Measurements from ENCODE around the gene FBXO28. TPM values are rescaled to one million over a fixed set of nuclear protein-coding genes. Genes with fewer than 3 reads are reported as not detected.

FBXO28 gene
- total and polyA plus RNA-seq, 2 donors (not counting 1 experiment from before 2014, with no cell fraction given) = 25.3 to 34.3 TPM

DNA sequence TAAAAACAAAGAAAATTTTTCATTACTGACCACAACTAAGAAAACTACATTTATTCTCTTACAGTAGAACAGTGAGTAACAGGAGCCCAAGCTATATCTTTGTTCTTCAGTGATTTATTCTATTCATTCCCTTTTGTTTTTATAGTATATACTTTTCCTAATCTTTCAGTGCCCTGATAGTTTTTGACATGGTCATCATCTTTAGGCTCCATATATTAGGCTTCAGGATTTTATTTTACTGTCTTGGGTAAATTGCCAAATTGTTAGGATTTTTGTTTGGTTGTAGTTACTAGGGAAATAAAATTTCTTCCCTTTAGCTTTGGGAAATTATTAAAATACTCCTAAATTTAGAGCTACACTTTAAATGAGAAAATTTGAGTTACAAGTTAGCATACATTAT, 10.3 kb downstream of the FBXO28 start:
- peaks cover 45% of the 10 kb centered on the region for H3K79me2 ChIP-seq (ENCODE audit: control insufficient read depth, insufficient read depth, low read length)
- H4K20me1 ChIP-seq (ENCODE audit: control insufficient read depth, extremely low read depth, insufficient read depth, low read length) = no peaks in the 10 kb centered on the region
- no peak for TF ChIP-seq EZH2 (IDR thresholded peaks at IDR 0.05; ENCODE audit: low read length, missing control alignments)
- TF ChIP-seq, protein P1, sequence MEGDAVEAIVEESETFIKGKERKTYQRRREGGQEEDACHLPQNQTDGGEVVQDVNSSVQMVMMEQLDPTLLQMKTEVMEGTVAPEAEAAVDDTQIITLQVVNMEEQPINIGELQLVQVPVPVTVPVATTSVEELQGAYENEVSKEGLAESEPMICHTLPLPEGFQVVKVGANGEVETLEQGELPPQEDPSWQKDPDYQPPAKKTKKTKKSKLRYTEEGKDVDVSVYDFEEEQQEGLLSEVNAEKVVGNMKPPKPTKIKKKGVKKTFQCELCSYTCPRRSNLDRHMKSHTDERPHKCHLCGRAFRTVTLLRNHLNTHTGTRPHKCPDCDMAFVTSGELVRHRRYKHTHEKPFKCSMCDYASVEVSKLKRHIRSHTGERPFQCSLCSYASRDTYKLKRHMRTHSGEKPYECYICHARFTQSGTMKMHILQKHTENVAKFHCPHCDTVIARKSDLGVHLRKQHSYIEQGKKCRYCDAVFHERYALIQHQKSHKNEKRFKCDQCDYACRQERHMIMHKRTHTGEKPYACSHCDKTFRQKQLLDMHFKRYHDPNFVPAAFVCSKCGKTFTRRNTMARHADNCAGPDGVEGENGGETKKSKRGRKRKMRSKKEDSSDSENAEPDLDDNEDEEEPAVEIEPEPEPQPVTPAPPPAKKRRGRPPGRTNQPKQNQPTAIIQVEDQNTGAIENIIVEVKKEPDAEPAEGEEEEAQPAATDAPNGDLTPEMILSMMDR (conservative IDR thresholded peaks at IDR 0.05 in 1 of 2, IDR thresholded peaks at IDR 0.05 in 1 of 2; ENCODE audit: low read depth in 1 of 2, low read length in 2 of 2) = no peak
- H3K9ac ChIP-seq (ENCODE audit: insufficient read depth, low read length) = no peak overlapping the region
- H3K36me3 ChIP-seq (ENCODE audit: control insufficient read depth, insufficient read depth, low read length) = no peaks in the 10 kb centered on the region
- DNase-seq (ENCODE audit: low read depth in 2 of 2) = peak in 1 of 2 donors; percentile 3
- no peak overlapping the region for H3K4me3 ChIP-seq (replicated peaks in 1 of 4; ENCODE audit: control extremely low read depth in 1 of 4, insufficient read depth in 1 of 4, low read depth in 3 of 4, low read length in 4 of 4)
- H3K27ac ChIP-seq (ENCODE audit: insufficient read depth, low read length) = no peak overlapping the region
- no peak overlapping the region for H3K4me2 ChIP-seq (ENCODE audit: extremely low read depth, insufficient read depth, low read length)
- no peaks in the 10 kb centered on the region for H3K9me3 ChIP-seq (ENCODE audit: control insufficient read depth, insufficient read depth, low read depth, low read length)
- no peaks in the 10 kb centered on the region for H3K27me3 ChIP-seq (ENCODE audit: control insufficient read depth, insufficient read depth, low read length)
- no peak overlapping the region for H2AFZ ChIP-seq (ENCODE audit: low read length)
- H3K4me1 ChIP-seq (ENCODE audit: control insufficient read depth, extremely low read depth, insufficient read depth, low read length) = peaks cover 4% of the 10 kb centered on the region

GRCh38 chr1:224127925-224128819, 14.3 kb downstream of the FBXO28 start:
- H3K79me2 ChIP-seq (ENCODE audit: control insufficient read depth, insufficient read depth, low read length) = peaks cover 33% of the 10 kb centered on the region
- H3K9me3 ChIP-seq (ENCODE audit: control insufficient read depth, insufficient read depth, low read depth, low read length) = no peaks in the 10 kb centered on the region
- H4K20me1 ChIP-seq (ENCODE audit: control insufficient read depth, extremely low read depth, insufficient read depth, low read length) = no peaks in the 10 kb centered on the region
- TF ChIP-seq EZH2 (IDR thresholded peaks at IDR 0.05; ENCODE audit: low read length, missing control alignments) = no peak
- TF ChIP-seq, protein P1 (conservative IDR thresholded peaks at IDR 0.05 in 1 of 2, IDR thresholded peaks at IDR 0.05 in 1 of 2; ENCODE audit: low read depth in 1 of 2, low read length in 2 of 2) = no peak
- H2AFZ ChIP-seq (ENCODE audit: low read length) = no peak overlapping the region
- no peaks in the 10 kb centered on the region for H3K27me3 ChIP-seq (ENCODE audit: control insufficient read depth, insufficient read depth, low read length)
- H3K4me1 ChIP-seq (ENCODE audit: control insufficient read depth, extremely low read depth, insufficient read depth, low read length) = peaks cover 4% of the 10 kb centered on the region
- H3K4me3 ChIP-seq (replicated peaks in 1 of 4; ENCODE audit: control extremely low read depth in 1 of 4, insufficient read depth in 1 of 4, low read depth in 3 of 4, low read length in 4 of 4) = no peak overlapping the region
- DNase-seq (ENCODE audit: low read depth in 2 of 2) = peak; percentile 49 to 69
- peak overlapping the region; percentile 27 for H3K27ac ChIP-seq (ENCODE audit: insufficient read depth, low read length)
- peaks cover 4% of the 10 kb centered on the region for H3K36me3 ChIP-seq (ENCODE audit: control insufficient read depth, insufficient read depth, low read length)
- no peak overlapping the region for H3K9ac ChIP-seq (ENCODE audit: insufficient read depth, low read length)
- peak overlapping the region; percentile 59 for H3K4me2 ChIP-seq (ENCODE audit: extremely low read depth, insufficient read depth, low read length)

DNA sequence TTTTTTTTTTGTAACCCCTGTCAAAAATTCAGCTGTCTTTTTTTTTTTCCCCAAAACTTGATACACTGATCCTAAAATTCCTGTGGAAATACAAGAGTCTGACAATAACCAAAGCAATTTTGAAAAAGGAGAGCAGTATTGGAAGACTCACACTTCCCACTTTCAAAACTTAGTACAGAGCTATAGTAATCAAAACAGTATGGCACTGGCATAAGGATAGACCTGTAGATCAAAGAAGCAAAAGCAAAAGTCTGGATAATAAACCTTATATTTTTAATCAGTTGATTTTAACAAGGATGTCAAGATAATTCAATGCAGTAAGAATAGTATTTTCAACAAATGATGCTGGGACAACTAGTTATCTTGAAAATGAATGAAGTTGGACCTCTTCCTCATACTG, 17.3 kb downstream of the FBXO28 start:
- Histone ChIP-seq H3K4me2 (ENCODE audit: extremely low read depth, insufficient read depth, low read length) (no peak overlapping the region), H3K4me3 (replicated peaks in 1 of 4; ENCODE audit: control extremely low read depth in 1 of 4, insufficient read depth in 1 of 4, low read depth in 3 of 4, low read length in 4 of 4) (no peak overlapping the region), H3K27me3 (ENCODE audit: control insufficient read depth, insufficient read depth, low read length) (no peaks in the 10 kb centered on the region), H3K9ac (ENCODE audit: insufficient read depth, low read length) (no peak overlapping the region), H2AFZ (ENCODE audit: low read length) (no peak overlapping the region), H3K27ac (ENCODE audit: insufficient read depth, low read length) (no peak overlapping the region), H3K36me3 (ENCODE audit: control insufficient read depth, insufficient read depth, low read length) (peaks cover 4% of the 10 kb centered on the region), H4K20me1 (ENCODE audit: control insufficient read depth, extremely low read depth, insufficient read depth, low read length) (no peaks in the 10 kb centered on the region), H3K9me3 (ENCODE audit: control insufficient read depth, insufficient read depth, low read depth, low read length) (no peaks in the 10 kb centered on the region), H3K79me2 (ENCODE audit: control insufficient read depth, insufficient read depth, low read length) (peaks cover 21% of the 10 kb centered on the region), H3K4me1 (ENCODE audit: control insufficient read depth, extremely low read depth, insufficient read depth, low read length) (peaks cover 4% of the 10 kb centered on the region)
- TF ChIP-seq, protein P1 (conservative IDR thresholded peaks at IDR 0.05 in 1 of 2, IDR thresholded peaks at IDR 0.05 in 1 of 2; ENCODE audit: low read depth in 1 of 2, low read length in 2 of 2) = no peak
- no peak for TF ChIP-seq EZH2 (IDR thresholded peaks at IDR 0.05; ENCODE audit: low read length, missing control alignments)
- no peak for DNase-seq (ENCODE audit: low read depth in 2 of 2)
